ENCODE data around the gene ATP9B.
A peak's percentile ranks its signal among the peaks of the same experiment; 100 is the strongest.

ATP9B gene

DNA sequence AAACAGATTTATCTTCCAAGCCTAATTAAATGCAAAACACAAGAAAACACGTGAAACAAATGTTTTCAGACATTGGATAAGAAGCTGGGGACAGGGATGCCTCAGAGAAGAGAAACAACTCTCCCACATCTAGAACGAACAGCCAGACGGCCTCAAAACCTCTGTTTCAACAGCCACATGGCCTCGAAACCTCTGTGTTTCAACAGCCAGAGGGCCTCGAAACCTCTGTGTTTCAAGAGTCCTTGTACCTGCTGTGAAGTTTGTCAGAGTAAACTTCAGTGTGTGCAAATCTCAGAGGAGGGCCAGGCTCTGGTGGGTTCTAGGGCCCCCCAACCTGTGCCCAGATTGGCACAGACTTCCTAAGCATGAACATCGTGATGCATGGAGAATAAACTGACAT is 283.2 kb downstream of the ATP9B start:
- DNase-seq = no peak
- TF ChIP-seq GATA1 (IDR thresholded peaks at IDR 0.05; ENCODE audit: low read depth, low read length) (no peak), POLR2A (IDR thresholded peaks at IDR 0.05; ENCODE audit: low read length) (no peak)

DNA sequence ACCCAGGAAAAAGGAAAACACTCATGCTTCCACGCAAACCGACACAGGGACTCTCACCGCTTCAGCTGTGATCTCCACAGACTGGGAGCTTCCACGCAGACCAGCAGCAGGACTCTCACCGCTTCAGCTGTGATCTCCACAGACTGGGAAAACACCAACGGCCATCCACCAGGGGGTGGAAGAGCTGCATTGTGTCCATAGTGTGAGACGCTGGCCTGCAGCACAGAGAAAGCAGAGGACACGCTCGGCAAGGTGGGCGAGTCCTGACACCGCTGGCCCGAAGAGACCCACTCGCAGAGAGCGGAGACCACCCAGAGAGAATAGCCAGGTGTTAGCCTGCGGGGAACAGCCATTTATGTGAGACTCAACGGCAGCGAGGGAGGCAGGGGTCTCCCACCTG is 284.1 kb downstream of the ATP9B start:
- TF ChIP-seq POLR2A (IDR thresholded peaks at IDR 0.05; ENCODE audit: low read length) = no peak
- TF ChIP-seq GATA1 (IDR thresholded peaks at IDR 0.05; ENCODE audit: low read depth, low read length) = no peak
- DNase-seq = peak in 1 of 2 experiments; percentile 21

- TF ChIP-seq POLR2A (IDR thresholded peaks at IDR 0.05; ENCODE audit: low read length) (no peak), GATA1 (IDR thresholded peaks at IDR 0.05; ENCODE audit: low read depth, low read length) (no peak)
These were observed 285.2 kb downstream of the ATP9B start for GRCh38 chr18:79354350-79354749.

GRCh38 chr18:79355433-79356335 is 286.5 kb downstream of the ATP9B start:
- TF ChIP-seq POLR2A (IDR thresholded peaks at IDR 0.05; ENCODE audit: low read length) (no peak), GATA1 (IDR thresholded peaks at IDR 0.05; ENCODE audit: low read depth, low read length) (no peak)
- DNase-seq = no peak

More at GRCh38 chr18:79354350-79354749, 285.2 kb downstream of the ATP9B start:
- no peak for DNase-seq

DNA sequence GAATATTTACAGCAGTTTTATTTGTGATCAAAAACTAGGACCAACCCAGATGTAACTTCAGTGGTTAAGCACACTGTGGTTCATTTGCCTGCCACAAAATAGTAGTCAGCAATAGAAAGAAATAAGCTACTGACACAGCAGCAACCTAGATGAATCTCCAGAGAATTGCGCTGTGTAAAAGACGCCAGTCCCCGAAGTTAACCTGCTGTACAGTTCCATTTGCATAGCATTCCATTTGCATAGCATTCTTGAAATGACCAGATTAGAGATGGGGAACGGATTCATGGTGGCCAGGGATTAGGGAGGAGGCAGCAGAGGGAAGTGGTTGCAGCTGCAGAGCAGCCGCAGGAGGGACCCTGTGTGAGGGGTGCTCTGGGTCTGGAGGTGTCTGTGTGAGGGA is 287.2 kb downstream of the ATP9B start:
- no peak for TF ChIP-seq GATA1 (IDR thresholded peaks at IDR 0.05; ENCODE audit: low read depth, low read length)
- TF ChIP-seq POLR2A (IDR thresholded peaks at IDR 0.05; ENCODE audit: low read length) = no peak
- no peak for DNase-seq

DNA sequence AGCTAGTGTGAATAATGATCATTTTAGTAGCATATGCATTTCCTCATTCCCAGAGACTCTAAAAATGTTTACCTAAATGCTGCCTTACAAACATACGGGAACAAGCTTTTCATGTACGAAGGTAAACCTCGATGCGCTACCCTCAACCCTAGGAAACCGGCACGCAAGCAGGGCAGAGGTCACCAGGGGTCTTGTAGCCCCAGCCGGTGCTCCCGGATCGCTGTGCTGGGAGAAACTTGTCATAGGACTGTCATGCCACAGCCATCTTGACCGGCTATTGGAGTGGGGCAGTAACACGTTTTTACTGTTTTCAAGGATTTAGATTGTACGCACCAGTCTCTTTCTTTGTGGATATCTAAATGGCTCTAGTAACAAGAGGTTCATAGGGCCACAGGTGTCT is 291.7 kb downstream of the ATP9B start:
- TF ChIP-seq POLR2A (IDR thresholded peaks at IDR 0.05; ENCODE audit: low read length) (no peak), GATA1 (IDR thresholded peaks at IDR 0.05; ENCODE audit: low read depth, low read length) (no peak)
- no peak for DNase-seq

- TF ChIP-seq GATA1 (IDR thresholded peaks at IDR 0.05; ENCODE audit: low read depth, low read length) = no peak
- no peak for TF ChIP-seq POLR2A (IDR thresholded peaks at IDR 0.05; ENCODE audit: low read length)
- DNase-seq = no peak
These were observed 292.8 kb downstream of the ATP9B start for GRCh38 chr18:79361766-79362522.

- no peak for DNase-seq
- no peak for TF ChIP-seq POLR2A (IDR thresholded peaks at IDR 0.05; ENCODE audit: low read length)
- no peak for TF ChIP-seq GATA1 (IDR thresholded peaks at IDR 0.05; ENCODE audit: low read depth, low read length)
These were observed 296.5 kb downstream of the ATP9B start for GRCh38 chr18:79365701-79366100.

GRCh38 chr18:79366177-79367094 is 297.2 kb downstream of the ATP9B start:
- TF ChIP-seq POLR2A (IDR thresholded peaks at IDR 0.05; ENCODE audit: low read length) (no peak), GATA1 (IDR thresholded peaks at IDR 0.05; ENCODE audit: low read depth, low read length) (no peak)
- DNase-seq = no peak

- TF ChIP-seq POLR2A (IDR thresholded peaks at IDR 0.05; ENCODE audit: low read length) (no peak), GATA1 (IDR thresholded peaks at IDR 0.05; ENCODE audit: low read depth, low read length) (no peak)
- DNase-seq = no peak
These were observed 298.3 kb downstream of the ATP9B start for GRCh38 chr18:79367480-79367879.

DNA sequence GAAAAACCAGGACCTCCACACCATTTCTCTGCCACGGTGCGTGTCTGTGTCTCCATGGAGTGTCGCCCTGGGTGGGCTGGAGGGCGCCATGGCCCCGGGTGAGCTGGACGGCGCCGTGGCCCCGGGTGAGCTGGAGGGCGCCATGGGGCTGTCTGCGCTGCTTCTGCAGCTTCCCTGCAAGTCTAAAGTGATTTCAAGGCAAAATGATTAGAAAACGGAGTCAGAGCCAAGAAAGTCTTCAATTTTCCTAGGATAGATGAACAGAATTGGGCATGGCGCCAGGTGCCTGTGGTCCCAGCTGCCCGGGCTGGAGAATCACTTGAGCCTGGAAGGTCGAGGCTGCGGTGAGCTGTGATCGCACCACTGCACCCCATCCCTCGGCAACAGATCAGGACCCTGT is 298.8 kb downstream of the ATP9B start:
- TF ChIP-seq GATA1 (IDR thresholded peaks at IDR 0.05; ENCODE audit: low read depth, low read length) (no peak), POLR2A (IDR thresholded peaks at IDR 0.05; ENCODE audit: low read length) (no peak)
- no peak for DNase-seq

DNA sequence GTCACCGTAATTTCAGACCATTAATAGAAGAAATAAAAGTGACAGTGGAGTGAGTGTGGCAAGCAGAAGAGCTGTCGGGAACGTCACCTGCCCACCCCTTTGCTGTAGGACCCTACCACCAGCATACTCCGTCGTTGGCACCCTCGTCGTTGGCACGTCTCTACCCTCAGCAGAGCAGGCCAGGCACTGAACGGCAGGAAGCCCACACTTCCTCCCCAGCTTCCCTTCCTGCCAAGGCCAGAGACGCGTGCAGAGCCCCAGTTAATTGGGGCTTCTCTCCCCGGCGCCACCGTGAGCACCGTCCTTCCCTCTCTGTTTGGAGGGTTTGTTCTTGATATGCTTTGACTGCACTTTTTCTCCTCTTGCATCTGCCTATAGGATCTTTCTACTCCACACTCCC is 299.5 kb downstream of the ATP9B start:
- TF ChIP-seq POLR2A (IDR thresholded peaks at IDR 0.05; ENCODE audit: low read length) (no peak), GATA1 (IDR thresholded peaks at IDR 0.05; ENCODE audit: low read depth, low read length) (no peak)
- DNase-seq = no peak

DNA sequence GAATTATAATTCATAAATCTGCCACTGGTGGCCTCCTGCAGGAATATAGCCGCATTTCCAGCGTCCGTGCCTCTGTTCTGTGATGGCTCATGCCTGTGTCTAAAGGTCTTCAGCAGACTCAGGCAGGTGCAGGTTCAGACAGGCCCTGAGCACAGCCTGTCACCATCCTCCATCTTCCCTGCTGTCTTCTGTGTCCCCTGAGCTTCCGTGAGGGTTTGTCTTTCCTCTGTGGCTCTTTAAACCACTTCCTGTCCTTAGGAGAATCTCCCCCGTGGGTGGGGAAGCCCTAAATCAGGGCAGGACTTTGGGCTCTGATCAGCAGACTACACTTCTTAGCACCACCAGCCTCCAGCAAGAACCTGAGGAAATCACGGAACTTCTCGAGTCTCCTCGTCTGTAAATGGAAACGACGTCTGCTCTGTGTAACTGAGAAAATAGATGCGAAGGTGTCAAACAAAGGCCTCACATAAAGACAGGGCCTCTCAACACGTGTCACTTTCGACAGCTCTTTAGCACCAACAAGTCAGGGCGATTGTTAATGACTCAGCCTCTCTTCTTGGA is 302.4 kb downstream of the ATP9B start:
- TF ChIP-seq GATA1 (IDR thresholded peaks at IDR 0.05; ENCODE audit: low read depth, low read length) (no peak), POLR2A (IDR thresholded peaks at IDR 0.05; ENCODE audit: low read length) (no peak)
- no peak for DNase-seq
